OCI-LY1 (cell line): ENCODE measurements around the gene ARHGEF16.

Experiments used
- H2AFZ ChIP-seq: fragments of 200-600 bp; sonication (generic), shearing (Covaris generic); 2 replicates; pipeline ENCODE4 v1.6.0; 2014; ENCODE audit warnings: antibody characterized with exemption, mild to moderate bottlenecking, low read length
- H3F3A ChIP-seq: fragments of 200-600 bp; sonication (generic), shearing (Covaris generic); 2 replicates; pipeline ENCODE4 v1.6.0; 2014; ENCODE audit warnings: mild to moderate bottlenecking, antibody characterized with exemption, low read length, moderate library complexity; ENCODE audit not compliant: insufficient read depth
- H3K27ac ChIP-seq: fragments of 200-600 bp; sonication (generic); 2 replicates; pipeline ENCODE4 v1.5.1; 2014; ENCODE audit warnings: low read length, mixed run types, mild to moderate bottlenecking, low read depth; ENCODE audit not compliant: poor library complexity, severe bottlenecking
- H3K27me3 ChIP-seq: fragments of 200-600 bp; sonication (generic); 2 replicates; pipeline ENCODE4 v1.6.0; 2014; ENCODE audit warnings: antibody characterized with exemption, mild to moderate bottlenecking, low read length, moderate library complexity; ENCODE audit not compliant: insufficient read depth
- H3K36me3 ChIP-seq: fragments of 200-600 bp; sonication (generic); 2 replicates; pipeline ENCODE4 v1.6.1; 2014; ENCODE audit warnings: mild to moderate bottlenecking, antibody characterized with exemption, low read length, moderate library complexity, mixed read lengths; ENCODE audit not compliant: insufficient read depth
- H3K4me1 ChIP-seq: fragments of 200-600 bp; sonication (generic); 2 replicates; pipeline ENCODE4 v1.5.1; 2014; ENCODE audit warnings: mild to moderate bottlenecking, low read length, moderate library complexity; ENCODE audit not compliant: insufficient read depth, severe bottlenecking
- H3K4me2 ChIP-seq: fragments of 200-600 bp; sonication (generic), shearing (Covaris generic); 2 replicates; pipeline ENCODE4 v1.6.1; 2014; ENCODE audit warnings: low read length
- H3K4me3 ChIP-seq: fragments of 200-600 bp; sonication (generic); 2 replicates; pipeline ENCODE4 v1.5.1; 2014; ENCODE audit warnings: low read length, low read depth, mild to moderate bottlenecking, mixed read lengths; ENCODE audit not compliant: poor library complexity, severe bottlenecking
- H3K79me2 ChIP-seq: fragments of 200-600 bp; shearing (Covaris generic); 2 replicates; pipeline ENCODE4 v1.6.1; 2016; ENCODE audit warnings: mixed run types, low read length, mixed read lengths; ENCODE audit not compliant: insufficient read depth
- H3K9ac ChIP-seq: fragments of 200-600 bp; sonication (generic), shearing (Covaris generic); 2 replicates; pipeline ENCODE4 v1.6.1; 2014; ENCODE audit warnings: mild to moderate bottlenecking, low read length, mixed read lengths
- H3K9me2 ChIP-seq: fragments of 200-600 bp; sonication (generic), shearing (Covaris generic); 2 replicates; pipeline ENCODE4 v1.6.1; 2014; ENCODE audit warnings: low read depth, mild to moderate bottlenecking, low read length, mixed read lengths
- H3K9me3 ChIP-seq: fragments of 200-600 bp; shearing (Covaris generic); 2 replicates; pipeline ENCODE4 v1.6.1; 2014; ENCODE audit warnings: low read length, mixed read lengths
- H4K20me1 ChIP-seq: fragments of 200-600 bp; sonication (generic), shearing (Covaris generic); 2 replicates; pipeline ENCODE4 v1.6.0; 2016; ENCODE audit warnings: mild to moderate bottlenecking, low read length; ENCODE audit not compliant: insufficient read depth
- CTCF ChIP-seq: fragments of 200-600 bp; sonication (generic), shearing (Covaris generic); IDR thresholded peaks from 2 replicates; pipeline ENCODE4 v1.5.1; 2017; ENCODE audit warnings: mild to moderate bottlenecking, antibody characterized with exemption, low read length, moderate library complexity, mixed read lengths
- EZH2 ChIP-seq: fragments of 200-600 bp; sonication (generic), shearing (Covaris generic); IDR thresholded peaks from 2 replicates; pipeline ENCODE4 v1.8.0; 2017; ENCODE audit warnings: borderline replicate concordance, mixed run types, mild to moderate bottlenecking, antibody characterized with exemption, low read length, moderate library complexity, mixed read lengths

The ARHGEF16 gene

GRCh38 chr1:3502641-3503524 is 48.4 kb downstream of the ARHGEF16 start:
- Histone ChIP-seq H3K4me1 (no peaks in the 10 kb centered on the region), H3K9ac (no peak overlapping the region), H3K36me3 (no peaks in the 10 kb centered on the region), H3F3A (no peaks in the 10 kb centered on the region), H3K79me2 (no peaks in the 10 kb centered on the region), H3K27me3 (peaks cover 5% of the 10 kb centered on the region; the same call in 1 of the 2 replicates), H4K20me1 (no peaks in the 10 kb centered on the region), H3K9me3 (no peaks in the 10 kb centered on the region), H3K9me2 (no peaks in the 10 kb centered on the region), H3K4me3 (no peak overlapping the region), H2AFZ (no peak overlapping the region), H3K27ac (no peak overlapping the region), H3K4me2 (no peak overlapping the region)
- no peak for TF ChIP-seq CTCF
- TF ChIP-seq EZH2, result no peak

GRCh38 chr1:3503525-3503886 is 49.0 kb downstream of the ARHGEF16 start:
- H3K36me3 ChIP-seq, result no peaks in the 10 kb centered on the region
- H3K4me2 ChIP-seq, result no peak overlapping the region
- no peaks in the 10 kb centered on the region for H3K79me2 ChIP-seq
- H3K9ac ChIP-seq, result no peak overlapping the region
- H3K27ac ChIP-seq, result no peak overlapping the region
- no peaks in the 10 kb centered on the region for H4K20me1 ChIP-seq
- H3F3A ChIP-seq, result no peaks in the 10 kb centered on the region
- no peaks in the 10 kb centered on the region for H3K4me1 ChIP-seq
- H2AFZ ChIP-seq, result no peak overlapping the region
- no peak overlapping the region for H3K4me3 ChIP-seq
- peaks cover 5% of the 10 kb centered on the region; the same call in 1 of the 2 replicates for H3K27me3 ChIP-seq
- no peaks in the 10 kb centered on the region for H3K9me3 ChIP-seq
- H3K9me2 ChIP-seq, result no peaks in the 10 kb centered on the region
- TF ChIP-seq CTCF, result no peak
- no peak for TF ChIP-seq EZH2

- Histone ChIP-seq H2AFZ (no peak overlapping the region), H3K9me3 (no peaks in the 10 kb centered on the region), H3K36me3 (no peaks in the 10 kb centered on the region), H3K9me2 (no peaks in the 10 kb centered on the region), H3K9ac (no peak overlapping the region), H3K4me3 (no peak overlapping the region), H3K4me1 (no peaks in the 10 kb centered on the region), H3F3A (no peaks in the 10 kb centered on the region), H3K79me2 (no peaks in the 10 kb centered on the region), H3K27me3 (peaks cover 5% of the 10 kb centered on the region; the same call in 1 of the 2 replicates), H4K20me1 (no peaks in the 10 kb centered on the region), H3K27ac (no peak overlapping the region), H3K4me2 (no peak overlapping the region)
- TF ChIP-seq CTCF (no peak), EZH2 (no peak)
Observed at GRCh38 chr1:3504151-3504821, 49.8 kb downstream of the ARHGEF16 start.
